Ectodermal cell (in vitro differentiated cells): ENCODE results near the gene KCTD6.
A peak's percentile ranks its signal among the peaks of the same experiment; 100 is the strongest.

Experiments used
- H3K27ac ChIP-seq: 2 replicates; pipeline ENCODE4 v1.7.0; 2013; ENCODE audit warnings: mild to moderate bottlenecking, low read depth, low read length; ENCODE audit not compliant: insufficient read depth, poor library complexity, severe bottlenecking
- H3K27me3 ChIP-seq: 2 replicates; pipeline ENCODE4 v1.7.0; 2013; ENCODE audit warnings: mild to moderate bottlenecking, low read length; ENCODE audit not compliant: insufficient read depth, control insufficient read depth, poor library complexity, severe bottlenecking
- H3K36me3 ChIP-seq: one replicate; pipeline ENCODE4 v1.7.0; 2013; ENCODE audit warnings: low read length; ENCODE audit not compliant: control insufficient read depth, insufficient read depth
- H3K4me1 ChIP-seq: one replicate; pipeline ENCODE4 v1.7.0; 2013; ENCODE audit warnings: low read length; ENCODE audit not compliant: control insufficient read depth, insufficient read depth
- H3K4me3 ChIP-seq: 2 replicates; pipeline ENCODE4 v1.7.0; 2013; ENCODE audit warnings: low read depth, low read length, control low read depth; ENCODE audit not compliant: insufficient read depth
- H3K9me3 ChIP-seq: 2 replicates; pipeline ENCODE4 v1.7.0; 2013; ENCODE audit warnings: mild to moderate bottlenecking, low read length, moderate library complexity; ENCODE audit not compliant: control insufficient read depth
- WGBS, 2 experiments: methylation state at CpG; one replicate each; pipeline ENCODE4 v1.1.7; 2013; ENCODE audit warnings: missing lambda C conversion rate in 2 of 2; 5-methylcytosine and 5-hydroxymethylcytosine counted together

KCTD6 gene

DNA sequence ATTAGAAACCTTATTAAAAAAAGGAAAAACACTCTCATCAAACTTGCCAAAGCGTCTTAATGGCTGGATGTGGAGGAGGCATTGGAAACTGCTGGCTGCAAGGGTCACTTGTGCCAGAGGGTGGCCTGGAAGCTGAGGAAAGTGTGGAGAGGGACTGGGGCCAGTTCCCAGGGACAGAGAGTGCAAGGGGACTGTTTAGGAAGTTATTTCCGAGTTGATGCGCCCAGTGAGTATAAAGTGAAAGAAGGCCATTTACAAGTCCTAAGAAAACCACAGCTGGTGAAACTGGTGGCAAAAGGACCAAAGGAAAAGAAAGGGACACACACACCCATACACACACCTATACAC is 7.2 kb upstream of the KCTD6 start:
- Histone ChIP-seq H3K9me3 (no peaks in the 10 kb centered on the region), H3K4me1 (no peaks in the 10 kb centered on the region), H3K27ac (no peak overlapping the region), H3K27me3 (no peaks in the 10 kb centered on the region), H3K4me3 (no peak overlapping the region), H3K36me3 (no peaks in the 10 kb centered on the region)
- WGBS, 2 experiments = 78 to 80% methylated on average over 3 of the region's 3 CpGs

DNA sequence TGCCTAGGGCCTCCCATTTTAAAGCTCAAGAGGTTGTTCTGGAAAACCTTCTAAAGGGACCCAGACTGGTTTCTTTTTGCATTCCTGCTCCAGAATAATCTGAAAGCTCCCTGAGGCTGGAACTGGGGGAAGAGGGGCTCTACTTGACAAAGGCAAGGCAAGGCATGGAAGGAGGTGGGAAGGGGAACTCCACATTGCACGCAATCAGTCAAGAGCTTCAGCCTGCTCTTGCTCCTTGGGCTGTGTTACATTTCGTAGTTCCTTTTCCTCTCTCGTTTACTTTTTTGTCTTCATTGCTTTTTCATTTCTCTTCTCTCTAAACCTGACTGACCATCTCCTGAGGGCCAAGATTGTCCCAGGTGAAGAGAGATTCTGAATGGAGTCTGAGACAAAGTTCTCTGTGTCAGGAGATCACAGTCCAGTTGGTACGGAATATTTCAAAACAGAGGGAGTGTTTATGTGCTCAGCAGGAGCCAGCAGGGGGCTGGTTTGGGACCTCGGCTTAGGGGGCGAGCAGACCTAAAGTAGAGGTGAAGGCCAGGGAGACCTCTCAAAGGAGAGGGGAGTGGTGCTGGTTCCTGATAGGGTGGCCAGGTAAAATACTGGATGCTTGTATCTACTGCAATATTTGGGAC is 6.0 kb upstream of the KCTD6 start:
- Histone ChIP-seq H3K4me3 (no peak overlapping the region), H3K9me3 (no peaks in the 10 kb centered on the region), H3K36me3 (no peaks in the 10 kb centered on the region), H3K4me1 (no peaks in the 10 kb centered on the region), H3K27me3 (no peaks in the 10 kb centered on the region), H3K27ac (no peak overlapping the region)
- 86 to 90% methylated on average over 6 of the region's 6 CpGs for WGBS, 2 experiments

- no peaks in the 10 kb centered on the region for H3K9me3 ChIP-seq
- no peak overlapping the region for H3K4me3 ChIP-seq
- no peaks in the 10 kb centered on the region for H3K36me3 ChIP-seq
- H3K27ac ChIP-seq = no peak overlapping the region
- H3K4me1 ChIP-seq = no peaks in the 10 kb centered on the region
- no peaks in the 10 kb centered on the region for H3K27me3 ChIP-seq
- 91 to 92% methylated on average over 18 of the region's 18 CpGs for WGBS, 2 experiments
Measured at GRCh38 chr3:58487140-58487886, 4.6 kb upstream of the KCTD6 start.

- H3K36me3 ChIP-seq = no peaks in the 10 kb centered on the region
- 54 to 57% methylated on average over 2 of the region's 2 CpGs for WGBS, 2 experiments
Measured at GRCh38 chr3:58488967-58489366, 2.9 kb upstream of the KCTD6 start.

GRCh38 chr3:58490860-58491501 is 915 bp upstream of the KCTD6 start:
- WGBS, 2 experiments = 86 to 88% methylated on average over 19 of the region's 19 CpGs
- Histone ChIP-seq H3K4me3 (peak overlapping the region; percentile 2), H3K4me1 (peaks cover 26% of the 10 kb centered on the region), H3K9me3 (no peaks in the 10 kb centered on the region), H3K36me3 (no peaks in the 10 kb centered on the region), H3K27ac (no peak overlapping the region), H3K27me3 (no peaks in the 10 kb centered on the region)

More at GRCh38 chr3:58488967-58489366, 2.9 kb upstream of the KCTD6 start:
- Histone ChIP-seq H3K27ac (no peak overlapping the region), H3K4me1 (peaks cover 9% of the 10 kb centered on the region), H3K9me3 (no peaks in the 10 kb centered on the region), H3K27me3 (no peaks in the 10 kb centered on the region), H3K4me3 (no peak overlapping the region)

GRCh38 chr3:58492494-58492905 is 604 bp downstream of the KCTD6 start:
- Histone ChIP-seq H3K9me3 (no peaks in the 10 kb centered on the region), H3K36me3 (no peaks in the 10 kb centered on the region), H3K27ac (no peak overlapping the region), H3K4me3 (peak overlapping the region; percentile 77), H3K27me3 (no peaks in the 10 kb centered on the region), H3K4me1 (peaks cover 38% of the 10 kb centered on the region)
- WGBS, 2 experiments = 2 to 3% methylated on average over 15 of the region's 15 CpGs

GRCh38 chr3:58494107-58494506 is 2.2 kb downstream of the KCTD6 start:
- 33 to 55% methylated on average over 2 to 3 of the region's 3 CpGs for WGBS, 2 experiments
- peaks cover under 1% of the 10 kb centered on the region for H3K36me3 ChIP-seq
- H3K27me3 ChIP-seq = no peaks in the 10 kb centered on the region
- H3K9me3 ChIP-seq = no peaks in the 10 kb centered on the region
- peaks cover 48% of the 10 kb centered on the region for H3K4me1 ChIP-seq
- peak overlapping the region; percentile 77 for H3K4me3 ChIP-seq
- no peak overlapping the region for H3K27ac ChIP-seq

- peaks cover 7% of the 10 kb centered on the region for H3K36me3 ChIP-seq
- H3K27ac ChIP-seq = no peak overlapping the region
- H3K9me3 ChIP-seq = no peaks in the 10 kb centered on the region
- H3K4me3 ChIP-seq = peak overlapping the region; percentile 14
- H3K27me3 ChIP-seq = no peaks in the 10 kb centered on the region
- H3K4me1 ChIP-seq = peaks cover 48% of the 10 kb centered on the region
- 84% methylated on average over 3 of the region's 3 CpGs for whole genome bisulfite sequencing, 2 experiments
Measured at GRCh38 chr3:58495101-58495500, 3.2 kb downstream of the KCTD6 start.

- H3K4me1 ChIP-seq = peaks cover 48% of the 10 kb centered on the region
- 30 to 33% methylated on average over 4 of the region's 5 CpGs for whole genome bisulfite sequencing, 2 experiments
- no peaks in the 10 kb centered on the region for H3K27me3 ChIP-seq
- H3K36me3 ChIP-seq = peaks cover 15% of the 10 kb centered on the region
- H3K27ac ChIP-seq = peak overlapping the region; percentile 86
- no peaks in the 10 kb centered on the region for H3K9me3 ChIP-seq
- H3K4me3 ChIP-seq = peak overlapping the region; percentile 1
Measured at GRCh38 chr3:58496206-58496857, 4.4 kb downstream of the KCTD6 start.

DNA sequence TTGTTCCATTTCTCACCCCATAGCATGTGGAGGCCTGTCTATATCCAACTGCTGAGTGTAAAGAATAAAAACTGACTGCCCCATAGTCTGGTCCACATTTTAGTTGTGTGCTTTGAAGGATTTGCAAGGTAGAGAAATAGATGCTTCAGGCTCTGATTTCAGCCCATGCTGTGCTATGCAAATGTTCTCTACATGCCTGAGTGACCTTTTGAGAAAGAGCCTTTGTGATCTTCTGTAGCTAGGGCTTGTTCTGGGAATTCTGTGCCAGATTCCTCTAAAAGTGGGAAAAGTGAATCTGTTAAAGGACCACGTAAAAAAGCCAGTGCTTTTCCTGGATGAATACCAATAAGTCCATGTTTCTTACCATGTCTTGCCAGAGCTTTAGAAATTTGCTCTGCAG is 5.2 kb downstream of the KCTD6 start:
- Histone ChIP-seq H3K9me3 (no peaks in the 10 kb centered on the region), H3K36me3 (peaks cover 17% of the 10 kb centered on the region), H3K27me3 (no peaks in the 10 kb centered on the region), H3K4me3 (peak overlapping the region; percentile 13), H3K27ac (peak overlapping the region; percentile 86), H3K4me1 (peaks cover 48% of the 10 kb centered on the region)
- WGBS, 2 experiments = 0 to 2% methylated on average over 1 of the region's 1 CpG
